ENCODE data around the gene CD3G.
A peak's percentile ranks its signal among the peaks of the same experiment; 100 is the strongest.

The CD3G gene

DNA sequence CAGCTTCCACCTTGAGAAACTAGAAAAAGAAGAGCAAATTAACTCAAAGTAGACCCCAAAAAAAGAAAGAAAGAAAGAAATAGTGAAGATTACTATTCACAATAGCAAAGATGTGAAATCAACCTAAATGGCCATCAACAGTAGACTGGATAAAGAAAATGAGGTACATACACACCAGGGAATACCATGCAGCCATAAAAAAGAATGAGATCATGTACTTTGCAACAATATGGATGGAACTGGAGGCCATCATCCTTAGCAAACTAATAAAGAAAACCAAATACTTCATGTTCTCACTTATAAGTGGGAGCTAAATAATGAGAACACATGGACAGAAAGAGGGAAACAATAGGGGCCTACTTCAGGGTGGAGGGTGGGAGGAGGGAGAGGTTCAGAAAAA, 15.4 kb upstream of the CD3G start:
- no peak for DNase-seq

DNA sequence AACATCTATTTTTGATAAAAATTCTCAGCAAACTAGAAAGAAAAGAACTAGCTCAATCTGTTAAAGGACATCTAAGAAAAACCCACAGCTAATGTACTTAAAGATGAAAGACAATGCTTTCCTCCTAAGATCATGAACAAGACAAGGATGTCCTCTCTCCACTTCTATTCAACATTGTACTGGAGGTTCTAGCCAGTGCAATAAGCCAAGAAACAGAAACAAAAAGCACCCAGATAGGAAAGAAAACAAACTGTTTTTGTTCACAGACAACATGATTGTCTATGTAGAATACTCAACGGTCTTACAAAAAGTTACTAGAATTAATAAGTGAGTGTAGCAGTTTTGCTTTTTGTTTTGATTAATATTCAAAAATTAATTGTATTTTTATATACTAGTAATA, 9.4 kb upstream of the CD3G start:
- DNase-seq, result no peak

DNA sequence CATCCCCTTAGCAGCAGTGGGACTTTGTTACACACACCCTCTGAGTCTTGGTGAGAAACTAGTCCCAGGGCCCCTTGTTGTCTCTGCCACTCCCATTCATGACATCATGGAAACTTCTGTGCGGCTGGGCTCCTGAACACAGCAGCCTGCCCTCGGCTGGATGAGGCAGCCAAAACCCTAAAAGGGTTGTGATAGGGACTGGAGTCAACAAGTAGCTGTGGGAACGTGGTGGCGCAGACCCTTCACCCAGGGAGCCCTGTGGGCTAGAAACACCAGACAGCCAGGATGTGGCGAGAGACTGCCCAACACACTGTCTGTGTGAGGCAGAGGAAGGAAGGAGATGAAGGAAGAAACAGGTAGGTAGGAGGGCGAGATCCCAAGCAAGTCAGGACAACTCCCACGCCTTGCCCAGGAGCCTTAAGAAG, 5.5 kb upstream of the CD3G start:
- DNase-seq, result no peak

DNA sequence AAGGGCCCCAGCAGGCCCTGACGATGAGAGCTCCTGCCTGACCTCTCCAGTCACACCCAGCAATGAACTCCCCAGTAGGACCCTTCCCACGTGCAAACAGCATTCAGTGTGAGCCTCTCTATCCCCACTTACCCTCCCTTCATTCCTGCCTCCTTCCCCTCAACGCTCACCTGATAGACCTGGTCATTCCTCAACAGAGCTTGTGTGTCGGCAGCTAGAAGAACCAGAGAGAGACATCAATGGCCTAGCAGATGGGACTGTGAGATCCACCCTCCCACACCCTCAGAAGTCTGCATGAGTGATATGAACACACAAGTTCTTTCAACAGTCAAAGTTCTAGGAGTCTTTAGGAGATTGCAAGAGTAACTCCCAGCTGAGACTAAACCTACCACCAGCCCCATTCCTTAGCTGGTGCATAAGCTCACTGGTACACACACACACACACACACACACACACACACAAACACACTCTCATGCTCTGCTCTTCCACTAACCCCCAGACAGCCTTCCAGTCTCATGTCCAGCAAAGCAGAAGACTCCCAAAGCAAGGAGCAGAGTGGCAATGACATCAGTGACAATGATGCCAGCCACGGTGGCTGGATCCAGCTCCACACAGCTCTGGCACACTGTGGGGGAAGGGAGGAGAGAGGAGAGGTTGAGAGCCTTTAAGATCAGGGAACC, 4.7 kb upstream of the CD3G start:
- no peak for DNase-seq

DNA sequence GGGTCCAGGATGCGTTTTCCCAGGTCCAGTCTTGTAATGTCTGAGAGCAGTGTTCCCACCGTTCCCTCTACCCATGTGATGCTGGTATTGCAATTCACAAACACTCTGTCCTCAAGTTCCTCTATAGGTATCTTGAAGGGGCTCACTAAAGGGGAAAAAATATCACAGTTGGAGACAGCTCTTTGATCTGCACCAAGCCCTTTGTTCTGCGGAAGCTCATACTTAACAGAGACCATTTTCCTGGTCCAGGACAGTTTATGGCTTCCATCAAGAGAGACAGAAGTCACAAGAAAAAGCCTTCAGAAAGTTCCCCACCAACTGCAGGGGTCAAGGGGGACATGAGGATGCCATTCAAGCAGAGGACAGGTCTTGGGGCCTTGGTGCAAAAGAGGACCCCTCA, 3.7 kb upstream of the CD3G start:
- no peak for DNase-seq

DNA sequence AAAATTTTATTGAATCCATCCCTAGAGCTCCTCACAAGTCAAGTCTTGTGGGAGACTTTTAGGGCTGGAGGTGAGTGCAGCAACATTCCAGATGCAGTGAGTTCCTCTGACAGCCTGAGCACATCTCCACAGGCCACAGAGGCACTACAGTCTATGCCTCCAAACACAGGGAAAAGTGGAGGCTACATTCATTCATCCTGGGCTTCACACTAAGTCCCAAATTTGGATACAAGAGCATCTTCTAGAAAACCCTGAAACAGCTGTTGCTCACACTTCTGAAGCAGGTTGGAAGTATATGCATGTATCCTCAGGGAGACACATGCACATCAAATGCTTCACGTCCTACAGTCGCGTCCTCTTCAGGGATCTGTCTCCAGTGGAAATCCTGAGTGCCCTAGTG, 2.9 kb upstream of the CD3G start:
- no peak for DNase-seq

DNA sequence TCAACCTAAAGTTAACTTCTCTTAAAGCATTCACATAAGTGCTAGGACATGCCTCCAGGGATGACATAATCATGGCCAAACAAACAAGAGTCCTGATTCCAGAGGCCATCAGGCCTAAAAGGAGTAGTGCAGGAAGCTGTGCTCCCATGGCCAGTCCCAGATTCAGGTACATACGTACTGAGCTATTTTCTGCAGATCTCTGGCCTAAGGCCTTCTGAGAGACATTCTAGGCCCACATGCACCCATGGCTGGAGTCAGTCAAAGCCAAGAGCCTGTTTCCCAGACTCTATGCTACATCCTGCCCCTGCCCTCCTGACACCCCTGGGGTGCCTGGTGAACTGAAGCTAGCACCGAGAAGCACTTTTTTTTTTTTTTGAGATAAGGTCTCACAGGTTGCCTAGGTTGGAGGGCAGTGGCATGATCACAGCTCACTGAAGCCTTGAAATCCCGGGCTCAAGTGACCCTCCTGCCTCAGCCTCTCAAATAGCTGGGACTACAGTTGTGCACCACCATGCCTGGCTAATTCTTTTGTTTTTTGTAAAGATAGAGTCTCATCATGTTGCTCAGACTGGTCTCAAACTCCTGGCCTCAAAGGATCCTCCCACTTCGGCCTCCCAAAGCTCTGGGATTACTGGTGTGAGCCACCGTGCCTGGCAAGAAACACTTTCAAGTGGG, 2.2 kb upstream of the CD3G start:
- DNase-seq, result no peak

DNA sequence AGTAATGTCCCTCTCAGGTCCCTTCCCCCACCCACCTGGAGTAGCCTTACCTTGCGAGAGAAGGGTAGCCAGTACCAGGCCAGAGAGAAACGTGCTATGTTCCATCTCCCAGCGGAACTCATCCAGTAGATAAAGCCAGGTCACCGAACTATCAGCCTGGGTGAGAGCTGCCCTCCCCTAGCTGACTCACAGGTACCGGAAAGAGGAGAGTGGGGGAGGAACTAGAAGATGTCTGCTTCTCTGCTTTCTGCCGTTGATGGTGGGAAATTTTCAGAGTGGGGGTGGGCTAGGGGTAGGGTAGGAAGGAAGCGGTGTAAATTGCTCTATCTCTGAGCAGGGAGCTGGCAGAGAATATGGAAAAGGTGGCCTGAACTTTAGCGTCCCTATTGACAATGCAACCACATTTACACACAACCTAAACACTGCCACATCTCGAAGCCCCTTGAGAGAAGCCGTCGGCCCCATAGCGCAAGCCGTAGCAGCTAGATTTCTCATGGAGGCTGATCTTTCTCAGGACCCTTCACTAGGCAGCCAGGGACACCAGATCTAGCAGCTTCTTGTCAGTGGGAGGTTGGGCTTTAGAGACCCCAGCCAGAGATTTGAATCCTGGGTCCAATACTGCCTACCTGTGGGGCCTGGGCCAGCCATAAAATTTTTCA, 1.5 kb upstream of the CD3G start, which contains the start of gene CD3D:
CD3D (minus strand) TSS at position 203 of the 659 bp plus-strand sequence; CDS start at position 105, 98 bp downstream.
- no peak for DNase-seq

DNA sequence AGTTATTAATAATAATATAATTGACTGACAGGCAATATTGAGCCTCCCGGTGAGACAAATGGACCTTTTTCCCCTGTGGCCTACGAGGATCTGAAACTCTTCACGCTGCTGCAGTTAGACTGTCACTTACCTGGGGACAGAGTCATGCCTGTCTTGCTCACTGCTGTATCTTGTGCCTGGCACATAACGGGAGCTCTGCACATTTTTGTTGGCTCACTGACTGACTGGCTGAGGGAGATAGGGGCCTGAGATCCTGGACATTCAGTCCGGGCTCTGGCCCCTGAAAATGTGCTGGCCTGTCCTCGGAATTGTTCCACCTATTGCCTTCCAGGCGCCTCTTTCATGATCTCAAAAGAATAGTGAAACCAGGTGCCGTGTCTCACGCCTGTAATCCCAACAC, 896 bp upstream of the CD3G start:
- DNase-seq, result no peak

DNA sequence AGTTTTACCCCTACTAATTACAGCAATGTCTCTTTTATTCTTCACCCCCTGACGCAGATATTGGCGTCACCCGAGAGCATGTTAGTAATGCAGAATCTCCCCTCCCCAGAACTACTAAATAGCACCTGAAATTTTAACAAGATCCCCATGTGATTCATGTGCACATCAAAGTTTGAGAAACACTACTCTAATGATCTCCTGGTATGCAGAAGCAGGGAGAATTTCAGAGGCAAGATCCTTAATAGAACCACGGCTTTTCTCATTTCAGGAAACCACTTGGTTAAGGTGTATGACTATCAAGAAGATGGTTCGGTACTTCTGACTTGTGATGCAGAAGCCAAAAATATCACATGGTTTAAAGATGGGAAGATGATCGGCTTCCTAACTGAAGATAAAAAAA, 5.3 kb downstream of the CD3G start:
- DNase-seq, result no peak

DNA sequence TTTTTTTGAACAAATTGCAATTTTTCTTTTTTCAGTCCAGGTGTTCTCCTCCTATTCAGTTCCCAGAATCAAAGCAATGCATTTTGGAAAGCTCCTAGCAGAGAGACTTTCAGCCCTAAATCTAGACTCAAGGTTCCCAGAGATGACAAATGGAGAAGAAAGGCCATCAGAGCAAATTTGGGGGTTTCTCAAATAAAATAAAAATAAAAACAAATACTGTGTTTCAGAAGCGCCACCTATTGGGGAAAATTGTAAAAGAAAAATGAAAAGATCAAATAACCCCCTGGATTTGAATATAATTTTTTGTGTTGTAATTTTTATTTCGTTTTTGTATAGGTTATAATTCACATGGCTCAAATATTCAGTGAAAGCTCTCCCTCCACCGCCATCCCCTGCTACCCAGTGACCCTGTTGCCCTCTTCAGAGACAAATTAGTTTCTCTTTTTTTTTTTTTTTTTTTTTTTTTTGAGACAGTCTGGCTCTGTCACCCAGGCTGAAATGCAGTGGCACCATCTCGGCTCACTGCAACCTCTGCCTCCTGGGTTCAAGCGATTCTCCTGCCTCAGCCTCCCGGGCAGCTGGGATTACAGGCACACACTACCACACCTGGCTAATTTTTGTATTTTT, 9.1 kb downstream of the CD3G start:
- peak; percentile 57 to 79 (median 75) for DNase-seq

DNA sequence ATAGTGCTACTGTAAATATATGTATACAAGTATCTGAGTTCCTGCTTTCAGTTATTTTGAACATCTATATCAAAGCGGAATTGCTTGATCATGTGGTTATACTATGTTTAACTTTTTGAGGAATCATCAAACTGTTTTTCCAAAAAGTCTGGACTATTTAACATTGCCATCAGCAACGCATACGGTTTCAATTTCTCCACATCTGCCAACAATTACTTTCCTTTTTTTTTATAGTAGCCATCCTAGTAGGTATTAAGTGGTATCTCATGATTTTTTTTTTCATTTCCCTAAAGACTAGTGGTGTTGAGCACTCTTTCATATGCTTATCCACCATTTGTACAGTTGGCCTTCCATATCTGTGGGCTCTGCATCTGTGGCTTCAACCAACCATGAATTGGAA, 13.9 kb downstream of the CD3G start:
- no peak for DNase-seq

DNA sequence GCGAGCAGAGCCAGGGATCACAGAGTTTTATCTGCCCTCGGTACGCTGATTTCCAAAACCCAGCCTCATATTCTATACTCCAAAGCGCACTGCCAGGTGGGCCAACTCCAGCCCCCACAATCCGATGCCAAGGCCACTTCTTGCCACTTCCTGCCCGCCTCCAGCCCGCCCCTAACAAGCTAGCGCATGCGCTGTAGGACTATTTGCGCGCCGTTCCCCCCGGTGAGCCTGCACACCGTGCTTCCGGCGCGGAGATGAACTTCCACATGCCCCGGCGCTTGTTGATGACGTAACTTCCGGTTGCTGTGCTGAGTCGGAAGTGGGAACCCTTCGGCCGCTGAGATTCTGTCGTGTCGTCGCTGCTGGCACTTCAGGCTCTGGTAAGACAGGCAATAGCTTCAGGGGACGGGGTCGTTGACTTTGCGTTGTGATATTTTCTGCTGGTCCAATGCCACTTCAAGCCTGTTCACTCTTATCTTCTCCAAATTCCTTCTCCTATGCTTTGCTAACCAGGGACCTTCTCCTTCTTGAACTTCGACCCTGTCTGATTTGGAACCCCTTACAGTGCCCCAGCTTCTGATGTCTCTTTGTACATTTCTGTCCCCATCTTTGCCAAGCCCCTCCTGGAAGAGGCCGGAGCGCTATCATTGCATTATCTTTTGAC, 15.3 kb downstream of the CD3G start, which contains the start of gene UBE4A:
UBE4A (plus strand) TSS at position 306 of the 664 bp plus-strand sequence. CDS start 5,481 bp downstream, outside the sequence.
- DNase-seq, result peak; percentile 96 to 98 (median 97)

DNA sequence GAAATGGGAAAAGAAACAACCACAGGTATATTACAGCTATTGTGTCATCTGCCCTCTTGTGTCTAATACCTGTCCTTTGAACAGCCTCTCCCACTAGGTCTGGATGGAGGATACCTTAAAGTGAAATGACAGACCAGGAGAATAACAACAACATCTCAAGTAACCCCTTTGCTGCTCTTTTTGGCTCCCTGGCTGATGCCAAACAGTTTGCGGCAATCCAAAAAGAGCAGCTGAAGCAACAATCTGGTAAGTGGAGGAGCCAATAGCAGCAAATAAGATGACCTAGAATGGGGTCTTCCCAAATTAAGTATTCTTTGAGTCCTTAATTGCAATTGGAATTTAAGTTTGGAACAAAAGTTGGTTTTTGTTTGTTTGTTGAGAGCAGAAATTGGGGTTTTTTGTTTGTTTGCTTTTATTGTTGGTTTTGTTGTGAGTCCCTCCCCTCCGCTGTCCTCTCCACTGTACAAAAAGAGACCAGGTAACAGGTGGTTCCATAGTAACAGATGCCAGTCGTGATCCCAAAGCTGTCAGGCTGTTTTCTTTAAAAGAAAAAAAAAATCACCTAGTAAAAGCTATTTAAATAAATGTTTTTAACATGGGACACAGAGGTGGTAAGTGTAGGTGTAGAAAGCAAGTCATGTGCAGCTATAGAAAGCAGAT, 20.9 kb downstream of the CD3G start:
- no peak for DNase-seq

DNA sequence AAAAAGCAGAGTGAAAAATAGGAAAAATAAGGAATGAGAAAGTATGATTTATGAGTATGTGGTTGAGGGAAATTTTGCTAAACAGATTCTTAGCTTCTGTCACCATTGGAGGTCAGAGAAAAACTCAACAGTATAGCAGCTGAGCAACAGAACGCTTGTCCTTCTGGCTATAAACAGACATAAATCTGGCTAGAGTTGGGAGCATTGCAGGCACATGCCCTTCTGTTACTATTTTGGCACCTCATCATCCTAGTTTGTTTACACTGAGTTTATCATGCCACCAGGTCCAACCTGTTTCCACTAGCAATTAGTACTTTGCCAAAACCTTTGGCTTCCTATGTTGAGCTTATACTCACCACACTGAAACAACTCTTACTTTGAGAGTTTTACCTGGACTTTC, 22.1 kb downstream of the CD3G start:
- no peak for DNase-seq

DNA sequence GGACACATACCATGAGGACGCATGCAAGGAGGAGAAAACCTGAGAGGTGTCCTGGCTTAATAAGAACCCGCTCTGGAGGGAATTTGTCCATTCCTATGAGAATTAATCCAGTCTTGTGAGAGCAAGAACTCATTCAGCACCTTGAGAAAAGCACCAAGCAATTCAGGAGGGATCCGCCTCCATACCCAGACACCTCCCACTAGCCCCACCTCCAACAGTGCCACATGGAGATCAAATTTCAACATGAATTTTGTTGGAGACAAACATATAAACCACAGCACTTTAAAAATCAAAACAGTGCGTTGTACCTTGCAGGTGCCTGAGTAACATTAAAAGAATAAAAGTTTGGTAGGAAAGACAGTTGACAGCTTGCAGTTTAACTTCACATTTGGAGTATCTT, 26.6 kb downstream of the CD3G start:
- no peak for DNase-seq

DNA sequence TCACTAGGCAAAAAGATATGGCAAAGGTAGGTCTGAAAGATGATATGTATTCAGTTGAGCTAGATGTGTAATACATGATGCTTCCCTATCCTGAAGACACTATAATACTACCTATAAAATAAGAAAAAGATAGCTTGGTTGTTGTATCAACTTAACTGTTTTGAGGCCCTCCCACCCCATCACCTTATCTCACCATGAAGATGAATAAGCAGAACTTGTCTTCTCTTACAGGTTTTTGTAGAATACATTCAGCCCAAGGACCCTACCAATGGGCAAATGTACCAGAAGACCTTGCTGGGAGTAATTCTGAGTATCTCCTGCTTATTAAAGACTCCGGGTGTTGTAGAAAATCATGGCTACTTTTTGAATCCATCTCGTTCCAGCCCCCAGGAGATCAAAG, 29.1 kb downstream of the CD3G start:
- no peak for DNase-seq

DNA sequence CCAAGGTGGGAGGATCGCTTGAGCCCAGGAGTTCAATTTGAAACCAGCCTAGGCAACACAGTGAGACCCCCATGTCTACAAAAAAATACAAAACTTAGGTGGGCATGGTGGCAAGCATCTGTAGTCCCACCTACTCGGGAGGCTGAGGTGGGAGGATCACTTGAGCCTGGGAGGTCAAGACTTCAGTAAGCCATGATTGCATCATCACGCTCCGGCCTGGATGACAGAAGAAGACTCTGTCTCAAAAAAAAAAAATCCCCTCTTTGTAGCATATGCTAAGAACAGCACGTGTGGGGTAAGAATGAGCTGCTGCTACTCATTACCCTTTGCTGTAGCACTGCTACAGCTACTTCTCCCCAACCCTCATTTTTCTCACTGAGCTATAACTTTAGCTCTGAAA, 29.7 kb downstream of the CD3G start:
- DNase-seq, result no peak

DNA sequence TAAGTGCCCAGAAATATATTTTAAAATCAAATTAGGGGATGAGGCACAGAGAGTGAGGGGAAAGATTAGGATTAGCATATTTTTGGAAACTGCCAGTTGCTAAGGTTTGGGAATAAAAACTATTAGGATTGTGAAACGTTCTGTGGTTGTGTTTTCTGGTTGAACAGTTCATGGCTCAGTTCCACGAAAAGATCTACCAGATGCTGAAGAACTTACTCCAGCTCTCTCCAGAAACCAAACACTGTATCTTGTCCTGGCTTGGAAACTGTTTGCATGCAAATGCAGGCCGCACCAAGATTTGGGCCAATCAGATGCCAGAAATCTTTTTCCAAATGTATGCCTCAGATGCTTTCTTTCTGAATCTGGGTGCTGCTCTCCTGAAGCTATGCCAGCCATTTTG, 30.6 kb downstream of the CD3G start:
- no peak for DNase-seq

DNA sequence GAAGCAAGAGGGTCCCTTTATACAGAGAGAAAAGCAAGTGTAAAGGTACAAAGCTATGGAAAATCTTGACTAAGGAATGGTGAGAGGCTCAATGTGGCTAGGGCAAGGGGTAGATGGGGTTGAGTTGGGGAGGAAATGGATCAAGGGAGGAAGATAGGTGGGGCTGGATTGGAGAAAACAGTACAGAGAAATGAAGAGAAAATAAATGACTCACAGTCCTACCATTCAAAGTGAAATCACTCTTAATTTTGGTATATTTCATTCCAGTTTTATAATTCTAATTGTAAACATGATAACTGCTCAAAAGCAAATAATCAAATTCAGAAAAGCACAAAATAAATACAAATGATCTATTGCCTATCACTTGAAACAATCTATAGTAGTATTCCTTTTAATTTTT, 31.8 kb downstream of the CD3G start:
- DNase-seq, result no peak

DNA sequence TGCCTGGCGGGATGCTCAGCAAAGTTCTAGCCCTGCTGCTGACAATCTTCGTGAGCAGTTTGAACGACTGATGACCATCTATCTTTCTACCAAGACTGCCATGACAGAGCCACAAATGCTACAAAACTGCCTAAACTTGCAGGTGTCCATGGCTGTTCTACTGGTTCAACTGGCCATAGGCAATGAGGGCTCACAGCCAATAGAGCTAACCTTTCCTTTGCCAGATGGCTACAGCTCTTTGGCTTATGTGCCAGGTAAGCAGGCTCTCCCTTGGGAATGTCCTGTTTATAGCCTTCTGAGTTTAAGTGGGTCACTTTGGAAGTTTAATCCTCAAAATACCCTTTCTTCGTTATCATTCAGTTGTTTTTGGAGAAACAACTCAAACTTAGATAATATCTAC, 35.4 kb downstream of the CD3G start:
- DNase-seq, result no peak

DNA sequence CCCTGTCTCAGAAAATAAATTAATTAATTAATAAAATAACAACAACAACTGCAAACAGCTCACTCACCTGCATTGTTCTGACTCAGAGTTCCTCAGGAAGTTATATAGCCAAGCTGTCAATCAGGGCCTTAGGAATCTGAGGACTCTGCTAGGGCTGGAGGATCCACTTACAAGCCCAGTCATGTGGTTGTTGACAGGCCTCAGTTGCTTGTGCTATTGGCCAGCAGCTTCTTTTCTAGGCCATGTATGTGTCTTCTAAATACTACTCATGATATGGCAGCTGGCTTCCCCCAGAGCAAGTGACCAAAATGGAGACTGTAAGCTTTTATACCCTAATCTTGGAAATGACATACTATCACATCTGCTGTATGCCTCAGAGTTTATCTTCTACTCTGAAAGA, 36.4 kb downstream of the CD3G start:
- no peak for DNase-seq

DNA sequence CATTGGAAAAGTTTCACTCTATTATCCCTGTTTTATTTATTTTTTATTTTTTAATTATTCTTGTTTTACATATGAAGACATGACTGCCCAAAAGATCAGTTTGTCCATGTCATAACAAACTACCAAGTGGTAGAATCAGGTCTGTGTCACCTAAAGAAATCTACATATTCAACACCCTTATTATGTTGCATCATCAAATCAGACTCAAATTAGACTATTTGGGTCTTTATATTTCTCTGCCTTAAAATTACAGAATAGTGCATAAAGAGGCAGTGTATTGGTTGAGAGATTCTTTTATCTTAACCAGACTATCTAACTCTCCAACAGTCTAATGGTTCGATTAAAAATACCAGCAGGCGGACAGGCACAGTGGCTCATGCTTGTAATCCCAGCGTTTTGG, 38.8 kb downstream of the CD3G start:
- no peak for DNase-seq
